Astrocyte (in vitro differentiated cells and primary cell): ENCODE results near the gene GMDS.

ENCODE experiments used
- CTCF ChIP-seq: IDR thresholded peaks from 2 replicates; pipeline ENCODE4 v1.5.1; 2011; ENCODE audit warnings: low read depth, mild to moderate bottlenecking, inconsistent platforms, low read length, moderate library complexity; ENCODE audit not compliant: insufficient read depth
- EZH2 ChIP-seq: IDR thresholded peaks from 2 replicates; pipeline ENCODE4 v1.6.1; 2012; ENCODE audit warnings: mild to moderate bottlenecking, low read length, inconsistent platforms; ENCODE audit not compliant: insufficient read depth

GRCh38 chr6:2147766-2148448 is 97.5 kb downstream of the GMDS start:
- TF ChIP-seq CTCF, result no peak
- TF ChIP-seq EZH2, result no peak
